Airway epithelial cell (primary cell): Measurements from ENCODE around the gene ZYX. TPM values are rescaled to one million over a fixed set of nuclear protein-coding genes. Genes with fewer than 3 reads are reported as not detected.

Source experiments
- total RNA-seq: library from RNA; depleted of rRNA; stranded (reverse); fragments of >200 nt; gene quantifications from 2 replicates; pipeline ENCODE4 v1.2.3, GENCODE V29; 2015

ZYX gene
- total RNA-seq = 80.0 and 105 TPM in 2 replicates

GRCh38 chr7:143380646-143381426 lies at the start of gene ZYX:
Gene ZYX, plus strand, starts transcription at chr7:143381345. Its CDS starts 227 bp downstream, at chr7:143381572.

GRCh38 chr7:143362131-143363015 lies 18.8 kb upstream of the ZYX start, which contains the start of gene FAM131B:
Gene FAM131B, minus strand, starts transcription at chr7:143362713. Its CDS starts 110 bp downstream, at chr7:143362603.

DNA sequence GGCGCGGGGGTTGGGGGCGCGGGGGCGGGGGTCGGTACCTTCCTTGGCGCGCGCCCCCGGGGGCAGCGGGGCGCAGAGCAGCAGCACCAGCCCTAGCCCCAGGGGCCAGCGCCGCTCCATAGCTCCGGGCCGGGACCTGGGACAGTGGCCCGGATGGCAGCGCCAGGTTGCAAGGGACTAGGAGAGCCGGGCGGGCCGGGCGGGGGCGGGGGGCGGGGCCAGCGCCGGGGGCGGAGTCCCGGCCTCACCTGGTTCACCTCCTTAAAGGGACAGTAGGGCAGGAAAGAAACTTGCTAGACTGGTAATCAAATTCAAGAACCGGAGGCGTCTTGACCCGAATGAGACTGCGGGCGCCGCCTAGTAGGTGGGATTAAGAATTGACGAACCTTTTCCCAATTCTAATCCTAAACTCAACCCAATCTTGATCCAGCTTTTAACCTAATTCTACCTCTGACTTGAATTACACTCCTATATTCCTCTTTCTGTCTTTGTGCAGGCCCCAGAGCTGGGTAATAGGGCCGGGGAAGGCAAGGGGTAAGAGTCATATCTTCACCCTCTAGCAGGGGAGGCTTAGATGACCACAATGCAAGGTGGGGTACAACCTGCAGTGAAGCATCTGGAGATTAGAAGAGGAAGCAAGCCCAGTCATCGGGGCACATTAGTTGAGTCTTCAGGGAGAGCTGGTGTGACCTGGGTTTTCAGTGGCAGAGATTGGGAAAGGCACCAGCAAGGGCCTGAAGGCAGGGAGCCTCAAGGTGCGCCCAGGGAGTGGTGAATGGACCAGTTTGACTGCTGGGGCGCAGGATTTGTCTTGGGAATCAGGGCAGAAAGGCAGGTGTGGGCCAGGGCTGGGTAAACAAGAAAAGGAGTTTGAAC lies 27.8 kb downstream of the ZYX start, which contains the start of gene EPHA1:
Gene EPHA1 (minus strand): TSS at position 171 of the 876 bp plus-strand sequence. CDS start 51 bp downstream, at position 120.

Other genes starting within 250 kb of the ZYX start
- not detected in 2 replicates for gene PIP, start 249.3 kb upstream of the ZYX start, total RNA-seq
- not detected in 2 replicates for gene TAS2R39, start 197.9 kb upstream of the ZYX start, total RNA-seq
- gene TAS2R40, start 159.3 kb upstream of the ZYX start, total RNA-seq = not detected in 2 replicates
- gene GSTK1, start 117.9 kb upstream of the ZYX start, total RNA-seq = 82.7 and 96.0 TPM in 2 replicates
- 3.2 and 8.7 TPM in 2 replicates for gene TMEM139, start 96.4 kb upstream of the ZYX start, total RNA-seq
- gene CASP2, start 93.0 kb upstream of the ZYX start, total RNA-seq = 14.4 TPM in 2 replicates
- 0.21 TPM in 1 of 2 replicates, not detected in the other for gene CLCN1, start 65.2 kb upstream of the ZYX start, total RNA-seq
- gene FAM131B, start 18.6 kb upstream of the ZYX start, total RNA-seq = 0.35 and 0.56 TPM in 2 replicates
- gene EPHA1, start 27.5 kb downstream of the ZYX start, total RNA-seq = 74.0 and 87.5 TPM in 2 replicates
- gene TAS2R60, start 62.1 kb downstream of the ZYX start, total RNA-seq = not detected in 2 replicates
- not detected in 2 replicates for gene TAS2R41, start 96.5 kb downstream of the ZYX start, total RNA-seq
- 0.51 and 1.6 TPM in 2 replicates for gene CTAGE15, start 190.5 kb downstream of the ZYX start, total RNA-seq
- 4.7 and 6.6 TPM in 2 replicates for gene TCAF2, start 239.6 kb downstream of the ZYX start, total RNA-seq